Cardiac muscle cell (in vitro differentiated cells and primary cell): ENCODE measurements around the gene ITGA2B. TPM values are rescaled to one million over a fixed set of nuclear protein-coding genes. Genes with fewer than 3 reads are reported as not detected.
A peak's percentile ranks its signal among the peaks of the same experiment; 100 is the strongest.

Source experiments
- DNase-seq, 2 donors: peaks; one replicate each; pipeline versions ENCODE4 v3.0.0 to v3.0.0-alpha.2; 2010 to 2017; ENCODE audit warnings: low read depth in 1 of 2, low spot score in 1 of 2
- H3K27ac ChIP-seq: fragments of 200-600 bp; sonication (generic); 2 replicates; pipeline ENCODE4 v1.5.1; 2016
- H3K27me3 ChIP-seq: fragments of 200-600 bp; sonication (generic); 2 replicates; pipeline ENCODE4 v1.6.0; 2016; ENCODE audit warnings: control low read depth
- H3K36me3 ChIP-seq: fragments of 200-600 bp; sonication (generic); 2 replicates; pipeline ENCODE4 v1.5.1; 2016; ENCODE audit warnings: control low read depth
- H3K4me1 ChIP-seq: fragments of 200-600 bp; sonication (generic); 2 replicates; pipeline ENCODE4 v1.8.1; 2017; ENCODE audit warnings: low read depth, mild to moderate bottlenecking, mixed run types
- H3K4me3 ChIP-seq: fragments of 200-600 bp; sonication (generic); 2 replicates; pipeline ENCODE4 v1.5.1; 2016; ENCODE audit warnings: mild to moderate bottlenecking
- H3K9me3 ChIP-seq: fragments of 200-600 bp; sonication (generic); 2 replicates; pipeline ENCODE4 v1.5.1; 2017; ENCODE audit warnings: low read depth, mild to moderate bottlenecking, control low read depth
- CTCF ChIP-seq: IDR thresholded peaks from 2 replicates; pipeline ENCODE4 v1.5.1; 2012; ENCODE audit warnings: low read depth, mild to moderate bottlenecking, low read length
- polyA plus RNA-seq: library from polyadenylated mRNA; unstranded; fragments of >200 nt; fragmentation: Nextera tagmentation; extraction: Ambion mirVana; gene quantifications from 2 replicates; pipeline ENCODE4 v1.2.1, GENCODE V29; 2016
- total RNA-seq: library from RNA; depleted of rRNA; stranded (reverse); fragments of >200 nt; gene quantifications from 2 replicates; pipeline ENCODE4 v1.2.3, GENCODE V29; 2016

ITGA2B gene
- total RNA-seq (2.0 and 11.0 TPM in 2 replicates), polyA plus RNA-seq (0.56 and 6.7 TPM in 2 replicates)

- no peak for TF ChIP-seq CTCF
- no peak for DNase-seq
Measured at GRCh38 chr17:44389281-44389680, at the start of gene ITGA2B. TSS of gene ITGA2B (minus strand) at chr17:44389649. CDS start at chr17:44389473, 176 bp downstream.

DNA sequence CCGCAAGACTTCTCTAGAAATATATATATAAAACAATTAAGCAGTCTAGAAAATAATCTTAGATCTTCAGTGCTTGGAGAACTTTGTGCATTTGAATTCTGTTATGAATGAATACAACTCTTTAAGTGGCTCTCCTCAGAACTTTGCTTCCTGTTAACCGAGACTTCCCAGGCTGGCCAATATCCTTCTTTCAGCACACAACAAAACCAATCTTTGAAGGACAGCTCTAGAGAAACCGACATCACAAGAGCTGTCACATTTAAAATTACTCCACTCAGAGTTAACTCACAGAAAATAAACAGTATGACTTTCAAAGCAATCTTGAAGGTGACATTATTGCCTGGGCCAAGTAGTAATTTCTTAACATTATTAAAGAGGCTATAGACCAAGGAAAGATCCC, 49.7 kb upstream of the ITGA2B start:
- TF ChIP-seq CTCF = no peak
- peak in 1 of 2 donors; percentile 14 for DNase-seq
- Histone ChIP-seq H3K36me3 (peaks cover 14% of the 10 kb centered on the region), H3K27me3 (no peaks in the 10 kb centered on the region), H3K27ac (peak overlapping the region; percentile 79), H3K4me1 (peaks cover 18% of the 10 kb centered on the region), H3K9me3 (no peaks in the 10 kb centered on the region), H3K4me3 (no peak overlapping the region)

More at GRCh38 chr17:44389281-44389680, at the start of gene ITGA2B:
- no peaks in the 10 kb centered on the region for H3K9me3 ChIP-seq
- H3K4me1 ChIP-seq = peaks cover 4% of the 10 kb centered on the region
- no peak within 1 kb of the TSS for H3K4me3 ChIP-seq
- H3K36me3 ChIP-seq = no peaks in the 10 kb centered on the region
- no peak within 1 kb of the TSS for H3K27ac ChIP-seq
- H3K27me3 ChIP-seq = peaks cover 14% of the 10 kb centered on the region

GRCh38 chr17:44438636-44439035, 49.2 kb upstream of the ITGA2B start:
- peak overlapping the region; percentile 79 for H3K27ac ChIP-seq
- peak in 1 of 2 donors; percentile 34 for DNase-seq
- TF ChIP-seq CTCF = no peak
- H3K27me3 ChIP-seq = no peaks in the 10 kb centered on the region
- H3K36me3 ChIP-seq = peaks cover 17% of the 10 kb centered on the region
- peaks cover 18% of the 10 kb centered on the region for H3K4me1 ChIP-seq
- H3K9me3 ChIP-seq = no peaks in the 10 kb centered on the region
- no peak overlapping the region for H3K4me3 ChIP-seq

- H3K36me3 ChIP-seq = peaks cover 32% of the 10 kb centered on the region
- TF ChIP-seq CTCF = no peak
- no peak for DNase-seq
- H3K4me3 ChIP-seq = no peak overlapping the region
- peak overlapping the region; percentile 5 for H3K27ac ChIP-seq
- H3K4me1 ChIP-seq = peaks cover 18% of the 10 kb centered on the region
- no peaks in the 10 kb centered on the region for H3K27me3 ChIP-seq
- no peaks in the 10 kb centered on the region for H3K9me3 ChIP-seq
Measured at GRCh38 chr17:44436336-44436735, 46.9 kb upstream of the ITGA2B start.

GRCh38 chr17:44432254-44433157, 43.1 kb upstream of the ITGA2B start:
- no peaks in the 10 kb centered on the region for H3K4me1 ChIP-seq
- H3K27ac ChIP-seq = peak overlapping the region; percentile 30
- peaks cover 35% of the 10 kb centered on the region for H3K36me3 ChIP-seq
- TF ChIP-seq CTCF = no peak
- no peak for DNase-seq
- no peak overlapping the region for H3K4me3 ChIP-seq
- H3K9me3 ChIP-seq = no peaks in the 10 kb centered on the region
- H3K27me3 ChIP-seq = no peaks in the 10 kb centered on the region
